HG03060 (cell line): ENCODE data around the gene RAD21L1.

ENCODE experiments used
- ATAC-seq: cut with Tn5 transposase; IDR thresholded peaks from one replicate; pipeline ENCODE4 v1.9.1; 2021; ENCODE audit warnings: low read depth, moderate number of reproducible peaks; ENCODE audit not compliant: unreplicated experiment

The RAD21L1 gene

DNA sequence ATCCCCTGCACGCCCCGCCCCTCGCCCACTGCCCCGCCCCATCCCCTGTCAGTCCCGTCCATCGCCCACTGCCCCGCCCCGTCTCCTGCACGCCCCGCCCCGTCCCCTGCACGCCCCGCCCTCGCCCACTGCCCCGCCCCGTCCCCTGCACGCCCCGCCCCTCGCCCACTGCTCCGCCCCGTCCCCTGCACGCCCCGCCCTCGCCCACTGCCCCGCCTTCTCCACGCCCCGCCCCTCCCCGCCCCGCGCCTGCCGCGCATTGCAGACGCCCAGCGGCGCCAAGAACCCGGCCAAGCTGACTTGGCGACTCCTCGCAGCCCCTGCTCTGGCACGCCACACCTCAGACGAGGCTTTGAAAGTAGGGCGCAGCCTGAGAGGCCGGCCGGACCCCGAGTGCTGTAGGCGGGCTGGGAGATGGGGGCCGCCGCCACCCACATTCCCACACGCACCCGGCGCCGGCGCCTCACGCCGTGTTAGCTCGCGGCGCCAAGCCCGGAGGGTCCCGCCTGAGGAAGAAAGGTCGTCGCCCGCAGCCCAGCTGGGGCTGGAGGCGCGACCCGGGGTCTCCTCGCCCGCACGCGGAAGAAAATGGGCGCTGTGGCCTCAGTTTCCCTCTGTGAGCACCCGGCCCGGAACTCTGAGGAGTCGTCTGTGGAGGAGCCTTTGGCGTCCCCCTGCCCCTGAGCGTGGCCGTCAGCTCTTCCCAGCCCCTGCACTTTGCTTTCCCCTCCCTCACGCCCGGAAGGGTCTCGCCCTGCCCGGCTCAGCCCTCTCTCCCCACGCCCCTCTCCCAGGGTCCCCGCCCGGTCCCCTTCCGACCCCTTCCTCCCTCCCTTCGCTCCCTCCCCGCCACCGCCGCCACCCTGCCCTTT is at the start of gene RAD21L1:
RAD21L1 (plus strand) TSS at position 262 of the 872 bp plus-strand sequence. CDS start 2,410 bp downstream, outside the sequence.
- ATAC-seq = no peak

DNA sequence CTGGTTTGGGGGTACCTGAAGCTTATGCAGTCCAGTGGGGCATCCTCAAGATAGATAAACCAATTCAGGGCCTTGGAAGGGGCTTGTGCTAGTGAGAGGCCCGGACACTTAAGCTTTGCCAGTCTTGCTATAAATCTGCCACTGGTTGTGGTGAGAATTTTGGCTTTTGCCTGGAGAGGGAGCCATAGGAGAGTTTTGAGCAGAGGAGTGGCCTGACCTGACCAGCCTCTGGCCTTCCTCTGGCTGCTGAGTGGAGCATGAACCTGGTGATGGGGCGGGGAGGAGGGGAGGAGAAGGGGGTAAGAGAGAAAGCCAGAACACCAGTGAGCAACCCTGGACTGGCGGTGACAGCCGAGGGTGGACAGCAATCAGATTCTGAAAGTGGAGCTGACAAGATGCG is 48.2 kb upstream of the RAD21L1 start:
- ATAC-seq = no peak

DNA sequence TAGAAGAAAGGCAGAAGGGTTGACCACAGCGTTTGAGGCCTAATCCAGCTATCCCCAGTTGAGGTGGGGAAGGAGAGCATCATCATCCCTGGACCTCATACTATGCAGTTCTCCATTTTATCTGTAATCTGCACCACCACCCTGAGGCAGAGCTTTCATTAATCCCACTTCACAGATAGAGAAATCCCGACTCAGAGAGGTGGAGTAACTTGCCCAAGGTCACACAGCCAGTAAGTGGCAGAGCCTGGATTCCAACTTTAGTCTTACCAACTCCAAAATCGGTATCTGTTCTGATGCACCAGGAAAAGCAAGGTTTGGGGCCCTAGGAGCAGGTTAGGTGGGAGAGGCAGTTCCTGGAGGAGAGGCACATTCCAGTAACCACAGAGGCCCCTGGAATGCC is 47.7 kb upstream of the RAD21L1 start:
- no peak for ATAC-seq

DNA sequence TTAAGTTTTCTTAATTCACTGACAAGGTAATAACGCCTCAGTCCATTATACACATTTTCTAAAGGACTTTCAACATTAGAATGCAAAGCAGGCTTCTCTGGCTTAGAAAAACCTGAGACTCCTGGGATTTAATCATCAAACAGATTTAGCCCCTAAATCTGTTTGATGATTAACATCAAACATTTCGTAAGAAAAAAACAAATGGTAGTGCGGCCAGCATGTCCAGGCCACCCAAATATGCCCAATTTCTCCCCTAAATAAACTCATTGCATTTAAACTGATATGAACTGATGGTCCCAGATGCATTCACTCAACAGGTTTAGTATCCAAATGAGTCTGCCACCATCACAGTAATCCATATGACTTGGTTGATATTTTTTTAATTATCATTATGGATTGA is 47.2 kb upstream of the RAD21L1 start:
- no peak for ATAC-seq

DNA sequence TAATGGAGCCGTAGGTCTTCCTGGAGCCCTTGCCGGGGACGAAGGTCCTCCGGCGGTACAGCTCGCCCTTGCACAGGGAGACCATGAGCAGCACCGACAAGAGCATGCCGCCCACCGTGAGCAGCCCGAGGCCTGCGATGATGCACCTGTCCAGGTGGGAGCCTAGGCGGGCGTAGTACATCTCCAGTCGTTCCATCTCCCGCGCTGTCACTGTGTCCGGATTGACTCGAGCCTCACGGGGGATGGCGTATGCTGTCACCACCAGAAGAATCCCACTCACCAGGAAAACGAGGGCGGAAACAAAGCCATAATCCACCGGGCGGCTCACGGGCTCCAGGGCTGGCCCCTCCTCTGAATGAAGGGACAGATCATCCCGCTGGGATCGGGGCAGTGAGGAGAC is 44.9 kb upstream of the RAD21L1 start:
- ATAC-seq = no peak

DNA sequence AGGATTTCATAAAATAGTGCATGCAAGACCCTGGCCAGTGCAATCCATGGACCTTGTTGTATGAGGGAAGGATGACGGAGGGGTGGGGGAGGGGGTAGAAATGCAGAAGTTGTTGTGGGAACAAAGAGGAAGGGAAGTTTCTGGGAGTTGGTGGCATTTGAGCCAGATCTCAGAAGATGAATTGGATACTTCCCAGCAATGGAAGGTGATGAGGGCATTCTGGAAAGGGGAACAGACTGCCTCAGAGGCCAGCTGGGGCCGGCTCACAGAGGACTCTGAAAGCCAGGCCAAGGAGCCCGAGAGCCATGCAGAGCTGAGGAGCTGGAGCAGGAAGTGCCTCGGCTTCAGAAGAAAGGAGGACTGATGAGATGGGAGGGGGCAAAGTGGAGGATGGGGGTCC is 43.7 kb upstream of the RAD21L1 start:
- ATAC-seq = no peak

DNA sequence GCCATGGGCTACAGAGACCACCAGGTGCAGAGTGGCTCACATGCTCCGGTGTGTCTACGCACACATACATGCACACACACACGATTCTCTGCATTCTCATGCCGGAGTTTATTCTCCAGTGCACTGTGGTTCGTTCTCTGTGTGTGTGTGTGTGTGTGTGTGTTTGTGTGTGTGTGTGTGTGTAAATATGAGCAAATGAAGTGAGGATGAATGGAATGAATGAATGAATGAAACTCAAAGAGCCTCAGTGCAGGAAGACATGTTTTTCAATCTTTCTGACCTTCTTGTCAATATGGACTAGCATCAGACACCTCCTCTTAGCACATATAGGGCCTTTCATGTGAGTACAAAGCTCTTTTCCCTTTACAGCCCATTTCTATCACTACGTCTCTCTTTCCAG is 42.7 kb upstream of the RAD21L1 start:
- no peak for ATAC-seq

DNA sequence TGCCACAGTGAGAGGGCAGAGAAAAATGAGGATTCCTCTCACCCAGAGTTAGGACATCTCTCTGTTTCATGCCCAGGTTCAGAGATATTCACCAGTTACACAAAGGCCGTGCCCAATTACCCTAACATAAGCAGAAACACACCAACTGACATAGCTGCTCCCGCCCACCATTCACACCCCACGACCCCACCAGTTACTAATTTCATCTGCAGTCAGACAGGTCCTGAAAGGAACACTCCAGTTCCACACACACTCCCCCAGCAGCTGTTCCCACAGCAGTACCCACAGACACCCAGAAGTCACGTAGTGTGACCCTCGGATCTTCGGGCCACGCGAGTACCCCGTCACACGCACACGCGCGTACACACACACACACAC is 41.6 kb upstream of the RAD21L1 start:
- ATAC-seq = no peak

DNA sequence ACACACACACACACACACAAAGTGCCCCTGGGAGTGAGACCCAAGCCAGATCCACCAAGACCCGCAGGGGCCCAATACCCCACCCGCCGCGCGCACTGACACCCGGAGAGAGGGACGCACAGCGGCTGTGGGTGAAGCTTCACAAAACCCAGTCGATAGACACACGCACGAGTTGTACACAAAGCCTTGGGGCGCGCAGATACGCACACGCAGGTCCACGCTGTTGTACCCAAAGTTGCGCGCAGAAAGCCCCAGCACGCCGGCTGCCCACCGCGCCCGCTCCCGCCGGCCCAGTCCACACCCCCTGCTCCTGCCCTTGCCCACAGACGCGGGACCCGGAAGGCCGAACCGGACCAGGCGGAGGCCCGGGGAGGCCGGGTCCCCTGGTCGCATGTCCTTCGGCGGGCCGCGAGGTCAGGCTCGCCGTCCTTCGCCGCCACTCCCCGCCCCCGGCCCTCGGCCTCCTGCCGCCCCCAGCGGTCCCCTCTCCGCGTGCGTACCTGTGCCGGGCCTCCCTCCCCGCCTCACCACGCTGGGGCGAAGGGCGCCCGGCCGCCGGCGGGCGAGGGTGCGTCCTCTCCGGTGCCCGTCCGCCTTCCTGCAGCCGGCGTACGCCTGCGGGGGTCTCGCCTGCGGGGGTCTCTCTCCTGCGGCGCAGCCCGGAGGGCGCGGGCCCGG is 41.1 kb upstream of the RAD21L1 start, which contains the start of gene TMEM74B:
TMEM74B (minus strand) TSS at position 344 of the 678 bp plus-strand sequence. CDS start 1,180 bp downstream, outside the sequence.
- ATAC-seq = no peak

DNA sequence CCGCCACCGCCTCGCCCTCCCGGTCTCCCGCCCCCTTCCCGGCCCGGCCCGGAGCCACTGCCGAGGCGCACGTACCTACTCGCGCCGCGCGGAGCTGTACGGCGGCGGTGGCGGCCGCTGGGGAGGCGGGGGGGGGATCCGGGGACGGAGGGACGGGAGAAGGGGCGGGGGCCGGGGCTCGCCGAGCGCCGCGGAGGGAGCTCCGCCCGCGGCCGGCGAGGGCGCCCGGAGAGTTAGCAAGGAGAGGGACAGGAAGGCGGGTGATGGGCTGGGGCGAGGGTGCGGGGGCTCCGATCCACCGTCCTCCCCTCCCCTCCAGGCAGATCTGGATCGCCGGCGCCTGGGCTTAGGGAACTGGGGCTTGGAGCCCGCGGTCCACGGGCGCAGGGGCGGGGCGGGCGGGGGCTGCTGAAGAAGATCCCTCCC is 40.5 kb upstream of the RAD21L1 start:
- no peak for ATAC-seq

DNA sequence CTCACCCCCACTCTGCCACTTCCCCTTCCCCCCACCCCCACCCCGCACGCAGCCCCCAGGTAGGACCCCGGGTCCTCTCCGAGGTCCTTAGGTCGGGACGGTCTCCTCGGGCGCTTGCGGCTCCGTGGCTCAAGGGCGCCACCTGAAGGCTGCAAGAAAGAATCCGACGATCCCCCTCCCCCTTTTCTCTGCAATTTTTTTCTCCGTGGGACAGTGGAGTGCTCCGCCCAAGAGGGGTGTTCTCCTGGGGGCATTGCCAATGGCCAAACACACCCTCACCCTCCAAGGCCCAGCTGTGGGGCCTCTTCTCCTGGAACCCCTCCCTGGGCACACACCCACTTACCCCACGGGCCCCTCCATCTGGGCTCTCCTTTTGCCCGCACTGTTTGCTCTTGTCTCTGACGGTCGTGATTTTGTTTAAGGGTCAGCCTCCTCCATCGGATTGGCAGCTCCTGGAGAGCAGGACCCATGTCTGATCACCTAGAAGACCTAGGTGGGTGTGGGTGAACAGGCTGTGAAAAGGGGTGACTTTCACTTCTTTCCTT is 40.0 kb upstream of the RAD21L1 start:
- ATAC-seq = no peak

DNA sequence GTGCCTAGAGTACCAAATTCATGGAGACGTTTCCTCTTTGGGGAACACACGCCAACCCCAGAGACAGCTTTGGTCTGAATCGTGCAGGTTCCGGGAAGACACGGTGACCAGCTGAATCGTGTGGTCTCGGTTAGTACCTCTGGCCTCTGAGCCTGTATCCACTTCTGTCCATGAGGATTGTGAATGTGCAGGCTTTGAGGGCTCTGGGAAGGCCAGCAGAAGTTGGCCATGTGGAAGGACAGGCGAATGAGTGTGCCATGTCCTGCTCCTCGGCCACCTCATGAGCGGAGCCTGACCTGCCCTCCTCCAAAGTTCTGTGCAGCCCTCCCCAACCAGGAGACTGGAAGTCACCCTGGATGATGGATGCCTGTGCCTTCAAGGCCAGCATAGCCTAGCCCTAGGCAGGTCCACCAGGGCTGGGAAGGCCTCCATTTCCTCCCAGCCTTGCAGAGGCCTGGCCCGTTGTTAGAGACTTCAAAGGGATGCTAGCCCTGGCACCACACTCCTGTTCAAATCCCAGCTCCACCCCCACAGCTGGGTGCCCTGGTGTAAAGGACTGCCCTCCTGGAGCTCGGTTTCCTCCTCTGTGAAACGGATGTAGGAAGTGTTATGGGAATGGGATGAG is 39.4 kb upstream of the RAD21L1 start:
- no peak for ATAC-seq

DNA sequence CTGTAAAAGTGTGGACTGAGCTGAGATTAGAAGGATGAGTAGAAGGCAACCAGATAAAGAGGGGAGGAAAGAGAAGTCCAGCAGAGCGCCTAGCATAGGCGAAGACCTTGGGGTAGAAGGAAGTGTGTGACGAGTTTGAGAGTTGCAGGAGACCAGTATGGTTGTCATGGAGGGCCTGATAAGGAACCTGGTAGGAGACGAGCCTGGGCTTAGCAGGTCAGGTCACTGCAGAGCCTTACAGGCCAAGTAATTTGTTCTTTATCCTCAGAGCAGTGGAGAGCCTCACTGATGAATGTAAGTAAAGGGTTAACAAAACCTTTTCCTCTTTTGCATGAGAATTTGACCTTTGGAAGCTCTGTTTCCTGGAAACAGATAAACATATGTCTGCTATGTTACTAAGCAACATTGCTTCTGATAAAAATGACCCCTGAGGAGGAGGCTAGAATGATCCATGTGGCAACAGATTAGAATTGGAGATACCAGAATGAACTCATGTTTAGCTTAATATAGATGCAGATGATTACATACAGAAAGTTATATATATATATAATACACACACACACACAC is 38.2 kb upstream of the RAD21L1 start:
- ATAC-seq = no peak

DNA sequence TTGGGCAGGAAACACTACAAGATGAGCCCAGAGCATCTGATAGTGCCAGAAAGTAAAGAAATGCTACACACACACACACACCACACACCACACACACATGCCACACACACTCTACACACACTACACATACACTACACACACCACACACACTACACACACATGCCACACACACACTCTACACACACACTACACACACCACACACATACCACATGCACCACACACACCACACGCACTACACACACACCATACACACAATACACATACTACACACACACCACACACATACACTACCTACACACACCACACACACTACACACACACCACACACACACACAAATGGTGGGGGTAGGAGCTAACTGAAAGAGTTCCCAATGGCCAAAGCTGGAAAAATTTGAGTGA is 37.5 kb upstream of the RAD21L1 start:
- ATAC-seq = no peak

DNA sequence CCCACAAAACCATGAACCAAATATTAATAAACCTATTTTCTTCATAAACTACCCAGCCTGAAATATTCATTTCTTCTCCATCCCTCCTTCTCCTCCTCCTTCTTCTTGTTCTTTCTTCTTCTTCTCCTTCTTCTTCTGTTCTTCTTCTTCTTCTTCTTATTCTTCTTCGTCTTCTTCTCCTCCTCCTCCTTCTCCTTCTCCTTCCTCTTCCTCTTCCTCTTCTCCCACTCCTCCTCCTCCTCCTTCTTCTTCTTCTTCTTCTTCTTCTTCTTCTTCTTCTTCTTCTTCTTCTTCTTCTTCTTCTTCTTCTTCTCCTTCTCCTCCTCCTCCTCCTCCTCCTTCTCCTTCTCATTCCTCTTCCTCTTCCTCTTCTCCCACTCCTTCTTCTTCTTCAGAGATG is 36.0 kb upstream of the RAD21L1 start:
- ATAC-seq = no peak

DNA sequence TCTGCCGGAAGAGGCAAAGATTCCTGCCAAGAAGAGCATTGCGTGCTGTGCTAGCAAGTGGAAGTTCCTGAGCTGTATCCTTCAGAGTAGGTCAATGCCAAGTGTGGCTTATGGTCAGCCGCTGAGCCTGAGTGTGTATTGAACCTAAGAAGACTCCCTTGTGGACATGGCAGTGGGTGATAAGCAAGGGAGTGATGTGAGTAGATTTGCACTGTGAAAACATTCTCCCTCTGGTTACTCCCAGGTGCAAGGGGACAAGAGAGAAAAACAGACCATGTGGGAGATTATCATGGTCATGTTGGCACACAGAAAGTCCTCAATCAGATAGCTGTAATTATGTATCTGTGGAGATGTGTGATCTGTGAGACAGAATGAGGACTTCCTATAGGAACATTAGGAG is 35.0 kb upstream of the RAD21L1 start:
- no peak for ATAC-seq

DNA sequence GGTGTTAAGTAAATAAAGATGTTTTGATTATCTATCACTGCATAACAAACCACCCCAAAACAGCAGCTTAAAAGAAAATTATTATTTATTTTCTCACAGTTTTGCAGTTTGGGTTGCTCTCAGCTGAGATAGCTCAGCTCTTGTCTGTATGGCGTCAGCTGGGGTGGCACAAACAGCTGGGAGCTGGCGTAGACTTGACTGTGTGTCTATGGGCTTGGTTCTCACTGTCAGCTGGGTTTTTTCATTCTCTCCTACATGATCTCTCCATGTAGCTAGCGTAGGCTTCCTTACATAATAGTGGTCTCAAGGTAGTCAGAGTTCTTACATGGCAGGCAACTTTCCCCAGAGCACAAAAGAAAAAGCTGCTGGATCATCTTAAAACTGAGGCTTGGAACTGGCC is 34.5 kb upstream of the RAD21L1 start:
- ATAC-seq = no peak

DNA sequence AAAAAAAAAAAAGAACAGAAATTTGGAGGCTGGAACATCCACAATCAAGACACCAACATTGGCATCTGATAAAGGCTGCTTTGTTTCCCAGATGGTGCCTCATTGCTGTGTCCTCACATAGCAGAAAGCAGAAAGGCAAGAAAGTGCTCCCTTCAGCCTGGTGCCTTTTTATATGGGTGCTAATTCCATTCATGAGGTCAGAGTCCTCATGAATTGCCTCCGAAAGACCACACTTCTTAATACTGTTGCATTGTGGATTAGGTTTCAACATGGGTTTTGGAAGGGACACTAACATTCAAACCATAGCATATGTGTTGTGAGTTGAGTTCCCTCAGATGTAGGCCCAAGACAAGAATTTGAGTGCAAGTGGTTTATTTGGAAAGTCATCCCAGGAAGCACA is 30.6 kb upstream of the RAD21L1 start:
- ATAC-seq = no peak

DNA sequence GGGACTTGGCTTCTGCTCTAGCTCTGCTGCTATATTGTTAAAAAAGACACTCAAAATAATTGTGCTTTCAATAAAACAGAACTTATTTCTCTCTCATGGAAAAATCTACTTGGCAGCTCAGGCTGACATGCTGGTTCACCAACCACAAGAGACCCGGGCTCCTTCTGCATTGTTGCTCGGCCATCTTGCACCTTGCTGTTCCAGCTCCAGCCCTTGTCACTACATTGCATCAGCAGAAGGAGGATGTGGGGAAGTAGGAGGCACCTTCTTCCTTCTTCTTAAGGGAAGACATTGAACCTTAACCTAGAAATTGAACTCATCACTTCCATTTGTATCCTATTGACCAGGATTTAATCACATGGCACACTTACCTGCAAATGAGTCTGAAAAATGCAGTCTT is 29.2 kb upstream of the RAD21L1 start:
- no peak for ATAC-seq

DNA sequence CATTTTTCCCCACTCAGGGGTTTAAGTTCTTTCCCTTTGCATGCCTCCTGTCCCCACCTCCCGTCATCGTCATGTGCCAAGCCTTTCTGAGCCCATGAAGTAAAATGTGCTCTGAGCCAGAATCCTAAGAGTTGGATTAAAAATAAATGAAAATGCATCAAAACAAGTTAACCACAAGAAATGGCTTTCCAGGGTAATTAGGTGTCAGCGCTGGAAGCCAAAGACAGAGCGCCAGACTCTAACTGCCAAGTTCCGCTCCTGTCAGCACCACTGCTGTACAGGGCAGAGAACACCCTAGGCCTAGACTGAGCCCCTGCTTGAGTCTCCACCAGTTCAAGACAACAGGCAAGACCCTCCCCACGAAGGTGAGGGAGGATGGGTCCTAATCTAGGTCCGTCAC is 28.0 kb upstream of the RAD21L1 start:
- ATAC-seq = no peak

DNA sequence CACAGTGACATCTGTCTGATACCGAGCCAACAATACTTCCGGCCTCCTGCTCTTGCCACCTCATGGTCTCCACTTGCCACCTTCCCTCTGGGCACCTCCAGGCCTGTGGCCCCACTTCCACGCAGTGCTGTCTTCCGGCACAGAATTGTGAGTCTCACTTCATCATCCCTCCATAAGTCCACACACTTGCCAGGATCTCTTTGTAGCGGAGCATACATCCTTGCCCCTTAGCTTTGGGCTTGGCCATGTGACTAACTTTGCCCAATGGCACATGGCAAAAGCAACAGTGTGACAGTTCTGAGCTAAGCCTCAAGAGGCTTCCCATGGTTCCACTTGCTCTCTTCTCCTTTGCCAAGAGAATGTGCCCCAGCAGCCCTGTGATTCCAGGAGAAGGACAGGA is 27.1 kb upstream of the RAD21L1 start:
- ATAC-seq = no peak
